Sigmoid colon (tissue), 4 donors: Measurements from ENCODE around the gene FBXW12.

ENCODE experiments used
- CTCF ChIP-seq, 4 experiments: fragments of 450-650 bp in 3 of 4; fragments of 200-600 bp in 1 of 4; IDR thresholded peaks; one replicate each; pipeline ENCODE4 v1.5.1; 2016 to 2019; ENCODE audit warnings: antibody characterized with exemption in 4 of 4, mild to moderate bottlenecking in 3 of 4, moderate library complexity in 2 of 4
- EP300 ChIP-seq, 4 donors: sonication (generic); formaldehyde crosslinking; IDR thresholded peaks; one replicate each; pipeline ENCODE4 v1.6.1; 2017; ENCODE audit warnings: antibody characterized with exemption in 4 of 4
- POLR2A ChIP-seq, 2 donors: fragments of 450-650 bp; IDR thresholded peaks; one replicate each; pipeline ENCODE4 v1.6.1; 2016; ENCODE audit warnings: antibody characterized with exemption in 2 of 2, mild to moderate bottlenecking in 2 of 2, moderate library complexity in 2 of 2

- no peak for TF ChIP-seq CTCF (IDR thresholded peaks at IDR 0.05)
- TF ChIP-seq POLR2A (IDR thresholded peaks at IDR 0.05): no peak
- TF ChIP-seq EP300 (IDR thresholded peaks at IDR 0.05): no peak
These were observed 58.7 kb downstream of the FBXW12 start for GRCh38 chr3:48430708-48431101.
